Measurements from ENCODE around the gene TMED10. TPM values are rescaled to one million over a fixed set of nuclear protein-coding genes. Genes with fewer than 3 reads are reported as not detected.
A peak's percentile ranks its signal among the peaks of the same experiment; 100 is the strongest.

Gene TMED10
- total RNA-seq, 1 donor from 2014 or later, result 220 TPM

DNA sequence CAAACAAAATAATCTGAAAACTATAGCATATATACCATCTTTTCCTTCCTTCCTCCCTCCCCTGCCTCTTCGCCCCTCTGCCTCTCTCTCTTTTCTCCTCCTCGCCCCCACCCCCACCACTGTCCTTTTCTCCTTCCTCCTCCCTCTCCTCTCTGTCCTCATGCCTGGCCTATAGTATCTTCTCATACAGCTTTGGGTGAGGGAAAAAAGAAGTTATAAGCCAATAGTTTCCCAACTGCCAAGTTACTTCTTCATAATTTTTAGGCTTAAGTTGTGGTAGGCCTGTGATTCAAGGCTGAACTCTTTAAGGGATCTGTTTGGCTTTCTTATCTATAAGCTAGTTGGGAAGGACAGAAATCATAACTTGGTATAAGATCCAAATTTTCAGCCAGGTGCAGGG, 9.1 kb downstream of the TMED10 start:
- H3K27ac ChIP-seq, result no peak overlapping the region
- no peak for TF ChIP-seq EZH2phosphoT487 (IDR thresholded peaks at IDR 0.05)
- no peak for TF ChIP-seq CTCF (IDR thresholded peaks at IDR 0.05)
- no peak for DNase-seq (ENCODE audit: low spot score)
- H3K9ac ChIP-seq, result no peak overlapping the region
- no peaks in the 10 kb centered on the region for H3K9me3 Mint-ChIP-seq
- H3K27me3 Mint-ChIP-seq (ENCODE audit: insufficient read depth, low read depth), result peaks cover 2% of the 10 kb centered on the region
- H4K20me1 ChIP-seq (ENCODE audit: low read depth), result peaks cover 70% of the 10 kb centered on the region
- no peaks in the 10 kb centered on the region for H3K4me1 ChIP-seq
- no peaks in the 10 kb centered on the region for H3K9me3 ChIP-seq (ENCODE audit: low read depth)
- no peak overlapping the region for H3K4me3 ChIP-seq
- H3K79me2 ChIP-seq (ENCODE audit: low read depth), result peaks cover 98% of the 10 kb centered on the region
- no peak overlapping the region for H3K4me2 ChIP-seq
- H3K36me3 ChIP-seq, result no peaks in the 10 kb centered on the region
- H3K4me1 Mint-ChIP-seq, result peaks cover 7% of the 10 kb centered on the region
- H3K4me3 Mint-ChIP-seq, result no peak overlapping the region
- no peaks in the 10 kb centered on the region for H3K27me3 ChIP-seq
- H3K27ac Mint-ChIP-seq, result no peak overlapping the region
- H3F3A ChIP-seq (ENCODE audit: low read depth), result no peaks in the 10 kb centered on the region
- peaks cover 5% of the 10 kb centered on the region for H3K36me3 Mint-ChIP-seq
- no peak overlapping the region for H2AFZ ChIP-seq (replicated peaks)

DNA sequence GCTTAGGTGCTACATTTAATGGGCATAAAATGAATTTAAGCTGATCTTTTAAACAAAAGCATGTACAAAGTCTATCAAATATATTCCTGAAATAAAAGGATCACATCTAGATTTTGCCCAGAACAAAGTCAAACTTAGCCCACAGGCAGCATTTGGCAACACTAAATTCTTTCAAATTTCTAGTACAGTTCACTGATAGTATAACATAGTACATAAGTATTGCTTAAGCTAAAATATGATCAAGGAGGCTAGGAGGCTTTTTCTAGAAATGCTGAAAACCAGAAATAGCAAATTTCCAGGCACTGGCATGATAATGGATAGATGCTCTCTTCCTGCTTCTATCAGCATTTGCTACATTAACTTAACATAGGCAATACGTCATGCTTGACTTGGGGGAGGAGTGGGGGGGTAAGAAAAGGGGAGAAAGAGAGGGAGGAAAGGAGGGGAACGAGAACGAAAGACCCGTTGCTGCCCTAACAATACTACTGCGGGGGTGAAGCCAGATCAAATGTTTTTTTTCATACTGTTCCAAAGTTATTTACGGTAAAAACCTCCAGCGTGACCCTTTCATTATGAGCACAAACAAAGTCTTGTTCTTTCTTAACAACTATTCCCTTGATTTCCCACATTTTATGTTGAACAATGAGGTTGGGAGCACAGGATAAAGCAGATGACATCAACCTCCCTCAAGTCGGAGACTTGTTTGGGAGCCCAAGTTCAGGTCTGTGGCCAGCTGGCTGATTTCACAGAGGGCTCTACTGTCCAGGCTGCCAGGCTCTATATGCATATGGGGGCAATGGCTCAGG, 10.6 kb downstream of the TMED10 start:
- H3K9me3 Mint-ChIP-seq, result no peaks in the 10 kb centered on the region
- no peak for DNase-seq (ENCODE audit: low spot score)
- peaks cover 7% of the 10 kb centered on the region for H3K4me1 Mint-ChIP-seq
- H3K4me2 ChIP-seq, result no peak overlapping the region
- no peaks in the 10 kb centered on the region for H3K4me1 ChIP-seq
- no peak overlapping the region for H2AFZ ChIP-seq (replicated peaks)
- H3K9me3 ChIP-seq (ENCODE audit: low read depth), result no peaks in the 10 kb centered on the region
- H3K4me3 ChIP-seq, result no peak overlapping the region
- H3K4me3 Mint-ChIP-seq, result no peak overlapping the region
- H3K9ac ChIP-seq, result no peak overlapping the region
- H3K79me2 ChIP-seq (ENCODE audit: low read depth), result peaks cover 98% of the 10 kb centered on the region
- H3K36me3 Mint-ChIP-seq, result no peaks in the 10 kb centered on the region
- no peaks in the 10 kb centered on the region for H3F3A ChIP-seq (ENCODE audit: low read depth)
- H4K20me1 ChIP-seq (ENCODE audit: low read depth), result peaks cover 75% of the 10 kb centered on the region
- no peaks in the 10 kb centered on the region for H3K36me3 ChIP-seq
- H3K27ac Mint-ChIP-seq, result peak overlapping the region; percentile 27
- no peak overlapping the region for H3K27ac ChIP-seq
- peaks cover 2% of the 10 kb centered on the region for H3K27me3 Mint-ChIP-seq (ENCODE audit: insufficient read depth, low read depth)
- TF ChIP-seq EZH2phosphoT487 (IDR thresholded peaks at IDR 0.05), result no peak
- no peak for TF ChIP-seq CTCF (IDR thresholded peaks at IDR 0.05)
- TF ChIP-seq EZH2 (IDR thresholded peaks at IDR 0.05), result no peak
- no peaks in the 10 kb centered on the region for H3K27me3 ChIP-seq

DNA sequence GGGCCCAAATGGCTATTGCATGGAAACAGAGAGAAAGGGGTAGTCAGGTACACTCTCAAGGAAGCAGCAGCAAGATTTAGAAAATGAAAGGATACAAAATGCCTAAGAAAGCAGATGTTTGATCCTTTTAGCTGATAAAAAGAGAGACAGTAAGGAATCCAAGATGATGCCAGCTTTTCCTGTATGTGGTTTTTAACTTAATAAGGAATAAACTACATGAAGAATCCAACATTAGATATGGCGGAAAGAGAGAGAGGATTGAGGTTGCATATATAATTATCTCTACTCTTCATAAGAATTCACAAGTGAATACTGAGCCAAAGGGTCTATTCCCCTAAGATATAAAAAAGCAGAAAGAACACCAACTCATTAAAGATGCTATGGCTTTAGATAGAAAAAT, 11.6 kb downstream of the TMED10 start:
- peaks cover 7% of the 10 kb centered on the region for H3K4me1 Mint-ChIP-seq
- Histone ChIP-seq H3K4me2 (no peak overlapping the region), H4K20me1 (ENCODE audit: low read depth) (peaks cover 75% of the 10 kb centered on the region), H3F3A (ENCODE audit: low read depth) (no peaks in the 10 kb centered on the region), H3K9me3 (ENCODE audit: low read depth) (no peaks in the 10 kb centered on the region), H3K4me3 (no peak overlapping the region), H3K27ac (no peak overlapping the region), H3K4me1 (no peaks in the 10 kb centered on the region), H3K27me3 (no peaks in the 10 kb centered on the region), H3K36me3 (no peaks in the 10 kb centered on the region), H2AFZ (replicated peaks) (no peak overlapping the region), H3K79me2 (ENCODE audit: low read depth) (peaks cover 98% of the 10 kb centered on the region), H3K9ac (no peak overlapping the region)
- TF ChIP-seq EZH2phosphoT487 (IDR thresholded peaks at IDR 0.05) (no peak), CTCF (IDR thresholded peaks at IDR 0.05) (no peak), EZH2 (IDR thresholded peaks at IDR 0.05) (no peak)
- H3K4me3 Mint-ChIP-seq, result no peak overlapping the region
- no peak for DNase-seq (ENCODE audit: low spot score)
- H3K36me3 Mint-ChIP-seq, result no peaks in the 10 kb centered on the region
- H3K27me3 Mint-ChIP-seq (ENCODE audit: insufficient read depth, low read depth), result no peaks in the 10 kb centered on the region
- no peaks in the 10 kb centered on the region for H3K9me3 Mint-ChIP-seq
- H3K27ac Mint-ChIP-seq, result no peak overlapping the region

All from neural progenitor cell (in vitro differentiated cells).